ENCODE data around the gene BCOR.

DNA sequence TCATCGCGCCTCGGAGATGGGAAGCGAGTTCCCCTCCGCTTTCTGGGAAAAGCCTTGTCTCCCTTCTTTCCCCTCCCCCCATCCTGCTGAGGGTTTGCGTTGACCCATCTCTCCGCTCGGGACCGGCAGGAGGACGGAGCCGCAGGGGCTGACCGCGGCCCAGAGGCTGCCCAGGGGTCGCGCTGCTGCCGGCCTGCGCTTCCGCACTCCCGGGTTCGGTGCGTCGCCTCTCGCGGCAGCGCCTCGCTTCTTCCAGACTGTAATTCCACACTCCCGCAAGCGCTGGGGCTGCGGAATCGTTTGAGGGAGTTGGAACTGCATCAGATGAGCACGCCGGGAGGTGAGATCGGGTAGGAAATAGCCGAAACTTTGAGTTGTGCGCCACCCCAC, 88.3 kb downstream of the BCOR start:
- TF ChIP-seq, protein P1, sequence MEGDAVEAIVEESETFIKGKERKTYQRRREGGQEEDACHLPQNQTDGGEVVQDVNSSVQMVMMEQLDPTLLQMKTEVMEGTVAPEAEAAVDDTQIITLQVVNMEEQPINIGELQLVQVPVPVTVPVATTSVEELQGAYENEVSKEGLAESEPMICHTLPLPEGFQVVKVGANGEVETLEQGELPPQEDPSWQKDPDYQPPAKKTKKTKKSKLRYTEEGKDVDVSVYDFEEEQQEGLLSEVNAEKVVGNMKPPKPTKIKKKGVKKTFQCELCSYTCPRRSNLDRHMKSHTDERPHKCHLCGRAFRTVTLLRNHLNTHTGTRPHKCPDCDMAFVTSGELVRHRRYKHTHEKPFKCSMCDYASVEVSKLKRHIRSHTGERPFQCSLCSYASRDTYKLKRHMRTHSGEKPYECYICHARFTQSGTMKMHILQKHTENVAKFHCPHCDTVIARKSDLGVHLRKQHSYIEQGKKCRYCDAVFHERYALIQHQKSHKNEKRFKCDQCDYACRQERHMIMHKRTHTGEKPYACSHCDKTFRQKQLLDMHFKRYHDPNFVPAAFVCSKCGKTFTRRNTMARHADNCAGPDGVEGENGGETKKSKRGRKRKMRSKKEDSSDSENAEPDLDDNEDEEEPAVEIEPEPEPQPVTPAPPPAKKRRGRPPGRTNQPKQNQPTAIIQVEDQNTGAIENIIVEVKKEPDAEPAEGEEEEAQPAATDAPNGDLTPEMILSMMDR (IDR thresholded peaks at IDR 0.05) = no peak
- no peak for TF ChIP-seq POLR2A (IDR thresholded peaks at IDR 0.05)
